IPS-11a (cell line): ENCODE results near the gene TCEAL7.
A peak's percentile ranks its signal among the peaks of the same experiment; 100 is the strongest.
"Not testable (repeated sequence)": the region's sequence is repeated elsewhere in the genome, so short reads cannot be mapped to it uniquely, and the experiment has no call there.

ENCODE experiments used
- H3K4me3 ChIP-seq: one replicate; pipeline ENCODE4 v1.5.1; 2013; ENCODE audit warnings: low read depth, low read length, control low read depth

The TCEAL7 gene, protein sequence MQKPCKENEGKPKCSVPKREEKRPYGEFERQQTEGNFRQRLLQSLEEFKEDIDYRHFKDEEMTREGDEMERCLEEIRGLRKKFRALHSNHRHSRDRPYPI

DNA sequence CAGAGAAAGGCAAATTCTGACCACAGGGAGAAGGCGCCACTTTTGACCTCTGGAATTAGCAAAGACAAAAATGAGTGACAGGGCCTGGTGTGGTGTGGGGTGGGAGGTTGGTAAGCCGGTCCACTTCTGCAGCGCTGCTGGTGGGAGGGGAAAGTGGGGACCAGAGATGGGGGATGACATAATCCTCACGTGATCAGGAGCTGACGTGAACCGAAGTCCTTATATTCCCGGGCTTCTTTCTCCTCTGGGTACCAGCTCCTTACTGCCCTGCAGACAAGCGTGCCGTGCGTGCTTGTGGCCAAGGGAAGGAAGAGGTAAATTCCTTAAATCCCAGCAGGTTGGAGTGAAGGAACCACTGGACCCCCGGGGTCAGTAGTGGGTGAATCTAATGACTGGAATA, at the start of gene TCEAL7:
TCEAL7 (plus strand) TSS at position 249 of the 400 bp plus-strand sequence. CDS start 1,165 bp downstream, outside the sequence.
- H3K4me3 ChIP-seq = peak within 1 kb of the TSS; percentile 25

DNA sequence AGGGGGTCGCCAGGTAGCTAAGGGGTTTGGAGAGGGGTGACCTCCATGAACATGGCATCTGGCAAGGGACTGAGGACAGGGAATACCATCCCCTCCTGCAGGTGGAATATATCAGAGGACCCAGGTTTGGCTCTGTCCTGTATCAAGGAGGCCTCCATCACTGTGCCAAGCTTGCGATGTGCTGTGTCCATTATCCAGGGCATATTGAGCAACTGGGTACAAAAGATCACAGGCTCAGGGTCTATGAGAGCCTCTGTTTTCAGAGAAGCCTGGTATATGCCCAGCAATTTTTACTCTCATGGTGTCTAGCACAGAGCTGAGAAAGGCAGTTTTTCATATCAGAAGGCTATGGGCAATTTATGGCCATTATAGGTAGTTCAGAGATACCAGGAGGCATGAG, 36.9 kb upstream of the TCEAL7 start:
- no peak overlapping the region for H3K4me3 ChIP-seq

DNA sequence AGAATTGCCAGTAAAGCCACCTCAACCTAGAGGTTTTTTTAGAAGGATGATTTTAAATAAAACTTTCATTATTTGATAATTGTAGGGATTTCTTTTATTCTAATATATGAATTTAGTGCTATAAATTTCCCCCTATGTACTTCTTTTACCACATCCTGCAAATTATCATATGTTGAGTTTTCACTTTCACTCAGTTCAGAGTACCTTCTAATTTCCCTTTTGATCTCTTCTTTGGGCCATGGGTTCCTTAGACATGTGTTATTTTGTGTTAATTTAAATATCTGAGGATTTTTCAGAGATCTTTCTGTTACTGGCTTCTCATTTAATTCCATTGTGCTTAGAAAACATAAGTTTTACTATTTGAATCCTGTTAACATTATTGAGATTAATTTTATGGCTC, 25.3 kb upstream of the TCEAL7 start:
- no peak overlapping the region for H3K4me3 ChIP-seq

DNA sequence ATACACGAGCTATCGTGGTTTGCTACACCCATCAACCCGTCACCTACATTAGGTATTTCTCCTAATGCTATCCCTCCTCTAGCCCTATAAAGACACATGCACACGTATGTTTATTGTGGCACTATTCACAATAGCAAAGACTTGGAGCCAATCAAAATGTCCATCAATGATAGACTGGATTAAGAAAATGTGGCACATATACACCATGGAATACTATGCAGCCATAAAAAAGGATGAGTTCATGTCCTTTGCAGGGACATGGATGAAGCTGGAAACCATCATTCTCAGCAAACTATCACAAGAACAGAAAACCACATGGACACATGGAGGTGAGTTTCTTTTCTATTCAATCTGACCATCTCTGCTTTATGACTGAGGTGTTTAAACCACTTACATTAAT, 24.4 kb upstream of the TCEAL7 start:
- H3K4me3 ChIP-seq = not testable (repeated sequence)

DNA sequence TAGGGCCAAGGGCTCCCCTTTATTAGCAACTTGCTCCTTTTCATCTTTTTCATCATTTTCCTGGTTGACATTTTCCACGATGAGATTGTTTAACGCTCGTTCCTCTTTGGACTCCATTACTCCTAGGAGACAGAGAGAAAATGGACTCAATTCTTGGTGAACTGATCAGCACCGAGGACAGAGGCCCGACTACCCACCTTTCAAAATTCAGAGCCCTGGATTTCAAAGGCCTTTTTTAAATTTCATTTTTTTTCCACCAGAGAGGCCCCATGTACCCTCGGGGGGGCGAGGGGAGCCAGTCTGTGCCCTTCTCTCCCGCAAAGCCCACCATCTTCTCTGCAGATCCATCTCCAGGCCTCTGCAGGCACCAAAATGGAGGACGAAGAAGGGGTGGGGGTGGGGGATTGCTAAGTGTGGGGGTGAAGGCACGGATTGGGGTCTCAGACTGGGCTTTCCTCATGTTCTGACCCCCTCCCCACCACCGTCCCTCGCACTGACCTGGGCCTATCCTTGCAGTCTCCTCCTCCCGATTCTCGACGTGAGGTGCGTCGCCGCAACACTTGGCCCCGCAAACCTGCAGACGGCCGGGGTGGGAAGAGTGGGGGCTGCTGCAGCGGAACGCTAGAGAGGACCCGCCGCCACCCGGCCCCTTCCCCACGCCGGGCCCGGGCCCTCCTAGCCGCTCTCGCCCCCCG, 20.0 kb upstream of the TCEAL7 start:
- H3K4me3 ChIP-seq = peak overlapping the region; percentile 67

DNA sequence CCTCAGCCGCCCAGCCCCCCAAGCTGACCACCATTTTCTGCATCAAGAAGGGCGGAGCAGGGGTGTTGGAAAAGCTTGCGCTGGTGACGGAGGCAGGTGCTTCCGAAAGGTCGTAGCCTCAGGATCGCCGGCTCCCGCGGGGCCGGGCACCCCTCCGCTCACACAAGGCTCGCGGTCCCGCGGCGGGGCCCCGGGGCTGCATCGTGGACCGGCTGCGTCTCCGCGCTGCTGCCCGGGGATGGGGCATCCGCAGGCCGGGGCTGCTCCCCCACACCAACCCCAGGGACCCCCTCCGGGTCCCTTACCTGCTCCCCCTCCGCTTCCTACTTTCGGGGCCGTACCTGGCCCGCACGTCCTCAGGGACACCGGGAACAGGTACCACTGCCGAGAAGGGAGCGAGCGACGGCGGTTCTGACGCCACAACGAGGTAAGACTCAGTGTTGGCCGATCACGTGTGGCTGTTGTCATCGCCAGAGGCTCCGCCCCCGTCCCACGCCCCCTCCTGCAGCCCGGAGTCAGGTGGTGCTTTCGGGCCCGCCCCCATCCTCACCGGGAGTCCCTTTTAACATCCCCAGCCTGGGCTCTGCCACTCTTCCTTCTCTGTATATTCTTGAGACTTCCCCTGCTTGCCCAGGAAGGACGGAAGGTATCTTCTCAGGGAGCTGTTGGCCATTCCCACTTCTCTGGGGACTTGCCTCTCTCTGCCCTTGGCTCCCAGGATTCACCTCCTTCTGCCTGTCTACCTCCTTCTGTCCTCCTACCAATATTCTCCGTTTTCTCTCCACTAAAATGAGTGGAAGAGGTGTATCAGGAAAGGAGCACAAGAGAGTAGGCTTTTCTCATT, 19.3 kb upstream of the TCEAL7 start, which contains the start of gene BEX2:
BEX2 (minus strand) TSS at position 436 of the 844 bp plus-strand sequence. CDS start 1,014 bp downstream, outside the sequence.
- peak within 1 kb of the TSS; percentile 67 for H3K4me3 ChIP-seq

DNA sequence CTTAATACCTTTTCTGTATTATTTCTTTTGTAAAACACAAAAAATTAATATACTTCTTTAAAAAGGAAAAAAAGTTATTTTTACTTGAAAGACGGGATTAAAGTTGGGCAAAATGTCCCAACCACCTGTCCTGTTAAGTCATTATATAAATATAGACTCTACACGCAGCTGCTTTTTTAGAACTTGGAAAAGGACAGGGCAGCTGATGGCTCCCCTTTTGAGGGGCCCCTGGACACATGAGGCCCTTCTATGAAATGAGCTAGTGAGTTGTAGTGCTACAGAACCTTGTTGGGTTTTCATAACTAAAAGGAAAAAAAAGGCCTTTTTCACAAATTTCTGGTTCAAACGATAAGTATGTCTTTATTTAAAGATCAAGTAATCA, 18.6 kb upstream of the TCEAL7 start:
- no peak overlapping the region for H3K4me3 ChIP-seq

DNA sequence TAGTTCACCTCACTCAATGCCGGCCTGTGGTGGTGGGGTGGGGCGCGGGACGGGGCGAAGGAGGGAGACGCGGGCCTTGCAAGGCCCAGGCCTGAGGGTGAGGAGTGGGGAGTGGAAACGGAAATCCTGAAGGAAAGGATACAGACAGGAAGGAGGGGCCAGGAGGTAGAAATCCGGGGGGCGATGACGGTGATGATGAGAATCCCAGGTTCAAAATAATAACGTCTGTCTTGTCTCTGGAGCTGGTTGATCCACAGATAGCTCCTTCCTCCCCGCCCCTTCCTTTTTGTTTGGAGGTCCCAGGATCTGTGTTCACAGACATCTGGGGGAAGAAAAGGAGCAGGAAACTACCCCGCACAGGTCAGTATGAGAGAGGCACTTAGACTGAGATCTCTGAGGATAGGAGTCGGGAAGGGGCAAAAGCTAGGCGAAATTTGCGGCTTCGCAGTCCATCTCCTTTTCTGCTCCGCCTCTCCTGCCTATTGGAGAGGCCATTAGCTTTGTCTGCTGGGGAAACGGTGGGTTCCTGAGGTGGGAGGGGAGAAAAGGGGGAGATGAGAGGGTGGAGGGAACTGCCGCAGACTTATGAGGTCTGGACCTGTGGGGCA, 746 bp downstream of the TCEAL7 start:
- peak overlapping the region; percentile 25 for H3K4me3 ChIP-seq

DNA sequence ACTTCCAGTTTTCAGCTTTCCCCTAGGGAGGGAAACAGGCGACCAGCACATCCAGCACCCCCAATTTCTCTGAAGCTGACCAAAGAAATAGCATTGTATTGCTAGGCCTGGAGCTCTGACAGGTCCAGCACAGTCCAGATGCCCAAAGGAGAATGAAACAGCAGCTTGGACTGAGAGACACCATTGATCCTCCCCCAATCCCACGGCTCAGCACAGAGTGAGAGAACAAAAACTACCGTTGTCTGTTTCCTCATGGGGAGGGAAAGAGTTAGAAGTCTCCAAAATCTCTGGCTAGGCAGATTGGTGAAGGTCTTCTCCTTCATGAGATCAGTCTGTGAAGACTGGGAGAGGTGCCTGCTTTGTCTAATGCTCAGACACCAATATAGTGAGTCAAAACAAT, 8.6 kb downstream of the TCEAL7 start:
- H3K4me3 ChIP-seq = no peak overlapping the region

DNA sequence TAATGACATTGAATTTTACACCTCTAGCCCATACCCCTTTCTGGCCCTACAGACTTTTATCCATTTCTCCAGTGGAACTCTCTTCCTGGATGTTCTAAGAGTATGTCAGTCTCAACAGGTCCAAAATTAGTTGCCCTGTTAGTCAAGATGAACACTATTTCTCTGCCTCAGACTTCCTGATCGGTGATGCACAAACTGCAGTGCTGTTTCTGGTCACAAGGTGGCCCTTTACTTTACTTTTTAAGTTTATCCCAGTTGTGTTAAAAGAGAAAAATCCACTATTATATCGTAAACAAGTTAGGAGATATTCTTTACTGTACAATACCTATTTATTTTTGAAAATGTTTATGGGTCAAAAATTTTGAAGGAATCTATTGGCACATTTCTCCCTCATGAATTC, 13.1 kb downstream of the TCEAL7 start:
- no peak overlapping the region for H3K4me3 ChIP-seq

DNA sequence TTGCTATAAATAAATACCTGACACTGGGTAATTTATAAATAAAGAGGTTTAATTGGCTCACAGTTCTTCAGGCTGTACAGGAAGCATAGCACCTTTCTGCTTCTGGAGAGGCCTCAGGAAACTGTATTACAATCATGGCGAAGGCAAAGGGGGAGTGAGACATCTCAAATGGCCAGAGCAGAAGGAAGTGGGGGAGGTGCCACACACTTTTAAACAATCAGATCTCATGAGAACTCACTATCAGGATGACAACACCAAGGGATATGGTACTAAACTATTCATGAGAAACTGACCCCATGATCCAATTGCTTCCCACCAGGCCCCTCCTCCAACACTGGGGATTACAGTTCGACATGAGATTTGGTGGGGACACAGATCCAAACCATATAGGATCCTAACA, 14.6 kb downstream of the TCEAL7 start:
- H3K4me3 ChIP-seq = no peak overlapping the region

DNA sequence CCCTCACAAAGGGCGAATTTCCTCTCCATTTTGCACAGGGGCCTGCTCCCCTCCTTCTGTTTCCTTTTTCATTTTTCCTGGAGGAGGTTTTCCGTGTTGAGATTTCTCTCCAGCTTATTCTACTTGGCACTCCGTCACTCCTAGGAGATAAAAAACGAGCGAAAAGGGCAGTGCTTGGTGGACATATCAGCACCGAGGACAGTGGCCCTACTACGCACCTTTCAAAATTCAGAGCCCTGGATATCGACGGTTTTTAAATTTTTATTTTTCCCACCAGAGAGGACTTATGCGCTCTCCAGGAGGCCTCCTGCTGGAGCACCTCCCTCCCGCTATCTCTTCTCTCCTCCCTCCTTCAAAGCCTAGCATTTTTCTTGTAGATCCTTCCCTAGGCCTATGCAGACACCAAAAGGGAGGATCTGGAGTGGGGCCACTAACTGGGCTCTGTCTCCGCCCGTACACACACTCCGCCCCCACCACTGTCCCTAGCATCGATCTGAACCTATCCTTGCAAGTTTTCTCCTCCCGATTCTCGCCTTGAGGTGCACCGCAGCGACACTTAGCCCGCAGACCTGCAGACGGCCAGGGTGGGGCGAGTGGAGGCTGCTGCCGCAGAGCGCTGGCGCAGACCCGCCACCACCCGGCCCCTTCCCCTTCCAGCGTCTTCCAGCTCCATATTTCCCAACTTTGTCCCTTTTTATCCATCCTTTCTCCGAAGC, 17.8 kb downstream of the TCEAL7 start:
- no peak overlapping the region for H3K4me3 ChIP-seq

DNA sequence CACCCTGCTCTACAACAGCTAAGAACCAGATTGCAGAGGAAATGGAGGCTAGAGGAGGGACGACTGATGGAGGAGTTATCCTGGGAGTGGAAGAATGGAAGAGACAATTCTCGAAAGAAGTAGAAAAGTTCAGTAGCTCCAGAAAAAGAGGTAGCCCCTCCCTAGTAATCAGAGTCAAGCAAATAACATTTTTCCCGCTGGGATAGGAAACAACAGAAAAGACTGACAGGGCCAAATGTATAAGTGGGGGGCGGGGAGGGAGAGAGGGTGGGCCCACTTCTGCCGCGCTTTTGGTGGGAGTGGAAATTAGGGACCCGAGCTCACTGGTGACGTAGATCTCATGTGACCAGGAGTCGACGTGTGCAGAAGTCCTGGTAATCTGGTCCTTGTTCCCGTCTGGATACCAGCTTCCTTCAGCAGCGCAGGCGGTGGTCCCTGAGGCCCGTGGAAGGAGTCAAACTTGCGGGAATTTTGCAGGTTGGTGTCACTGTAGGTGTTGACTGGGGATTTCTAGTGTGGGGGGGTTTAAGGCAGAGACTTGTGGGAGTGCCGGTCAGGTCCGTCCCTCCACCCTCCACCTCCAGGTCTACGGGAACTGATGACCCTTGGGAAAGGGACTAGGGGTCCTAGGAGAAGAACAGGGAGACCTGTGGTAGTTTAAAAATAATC, 26.2 kb downstream of the TCEAL7 start, which contains the start of gene TCEAL9:
TCEAL9 (plus strand) TSS at position 377 of the 669 bp plus-strand sequence. CDS start 1,179 bp downstream, outside the sequence.
- peak within 1 kb of the TSS; percentile 69 for H3K4me3 ChIP-seq

DNA sequence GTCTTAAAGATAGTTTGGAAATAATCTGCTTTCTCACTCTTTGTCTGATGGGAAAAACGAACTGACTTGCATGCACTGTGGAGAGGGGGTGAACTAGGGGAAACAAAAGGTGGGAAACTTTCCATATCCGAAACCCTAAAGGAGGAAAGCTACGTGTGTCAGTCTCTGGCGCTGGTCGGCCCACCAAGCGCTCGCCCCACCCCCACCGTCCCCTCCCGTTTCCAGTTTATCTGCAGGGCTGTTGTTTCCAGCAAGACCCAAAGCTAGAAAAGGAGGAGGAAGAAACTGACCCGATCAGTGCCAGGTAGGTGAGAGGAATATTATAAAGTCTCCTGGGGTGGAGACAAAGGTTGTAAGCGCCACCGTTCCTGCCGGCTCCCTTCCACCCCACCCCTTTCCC, 26.8 kb downstream of the TCEAL7 start:
- peak overlapping the region; percentile 69 for H3K4me3 ChIP-seq

DNA sequence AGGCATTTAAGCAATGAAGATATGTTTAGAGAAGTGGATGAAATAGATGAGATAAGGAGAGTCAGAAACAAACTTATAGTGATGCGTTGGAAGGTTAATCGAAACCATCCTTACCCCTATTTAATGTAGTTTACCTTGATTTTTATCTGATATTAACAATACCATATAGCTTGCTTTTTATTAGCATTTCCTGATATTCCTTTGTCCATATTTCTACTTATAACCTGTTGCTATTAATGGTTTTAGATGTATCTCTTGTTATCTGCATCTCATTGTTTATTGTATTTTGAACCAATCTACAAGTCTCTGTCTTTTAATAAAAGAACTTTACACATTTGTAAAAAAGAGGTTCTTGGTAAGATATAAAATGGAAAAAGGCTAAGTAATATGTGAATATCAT, 27.8 kb downstream of the TCEAL7 start:
- no peak overlapping the region for H3K4me3 ChIP-seq

DNA sequence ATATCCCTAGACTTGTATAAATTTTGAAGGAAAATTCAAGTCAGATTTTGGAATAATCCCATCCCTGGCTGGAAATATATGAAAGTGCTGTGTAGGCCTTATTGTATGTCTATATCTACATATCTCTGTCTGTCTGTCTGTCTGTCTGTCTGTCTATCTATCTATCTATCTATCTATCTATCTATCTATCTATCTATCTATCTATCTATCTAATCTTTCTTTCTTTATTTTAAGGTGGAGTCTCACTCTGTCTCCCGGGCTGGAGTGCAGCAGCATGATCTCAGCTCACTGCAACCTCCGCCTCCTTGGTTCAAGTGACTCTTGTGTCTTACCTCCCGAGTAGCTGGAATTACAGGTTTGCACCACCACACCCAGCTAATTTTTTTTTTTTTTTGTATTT, 29.6 kb downstream of the TCEAL7 start:
- H3K4me3 ChIP-seq = not testable (repeated sequence)

DNA sequence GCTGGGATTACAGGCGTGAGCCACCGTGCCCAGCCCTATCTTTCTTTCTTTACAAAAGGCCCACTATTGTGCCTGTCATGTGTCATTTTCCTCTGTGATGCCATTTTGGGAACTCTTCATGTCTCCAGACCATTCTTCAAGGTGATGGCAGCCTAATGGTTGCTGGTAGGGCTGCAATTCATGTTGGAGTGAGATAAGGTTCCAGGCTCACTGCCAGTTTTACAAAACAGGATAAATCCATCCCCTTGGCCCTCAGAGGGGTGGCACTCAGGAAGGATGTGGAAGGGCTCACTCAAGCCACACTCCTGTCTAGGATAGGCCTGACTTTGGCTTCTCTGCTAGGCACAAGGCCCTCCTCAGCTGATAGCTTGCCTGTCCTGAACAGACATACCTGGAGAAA, 30.1 kb downstream of the TCEAL7 start:
- H3K4me3 ChIP-seq = no peak overlapping the region

DNA sequence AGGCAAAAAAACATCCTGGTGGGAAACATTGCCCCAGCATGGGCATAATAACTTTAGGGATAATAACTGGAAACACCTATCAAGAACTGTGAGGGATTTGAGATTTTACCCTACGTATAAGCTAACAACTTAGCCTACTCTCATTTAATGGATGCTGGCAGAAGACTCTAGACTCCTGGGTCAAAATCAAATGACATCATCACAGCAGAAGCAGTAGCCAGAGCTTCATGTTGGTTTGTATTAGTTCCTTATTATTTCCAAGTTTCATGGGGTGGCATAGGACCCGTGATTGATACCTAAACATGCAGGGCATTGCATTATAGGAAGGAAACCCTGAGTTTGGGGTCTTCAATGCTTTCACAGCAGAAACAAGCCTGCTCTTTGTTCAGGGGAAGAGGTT, 30.9 kb downstream of the TCEAL7 start:
- no peak overlapping the region for H3K4me3 ChIP-seq

DNA sequence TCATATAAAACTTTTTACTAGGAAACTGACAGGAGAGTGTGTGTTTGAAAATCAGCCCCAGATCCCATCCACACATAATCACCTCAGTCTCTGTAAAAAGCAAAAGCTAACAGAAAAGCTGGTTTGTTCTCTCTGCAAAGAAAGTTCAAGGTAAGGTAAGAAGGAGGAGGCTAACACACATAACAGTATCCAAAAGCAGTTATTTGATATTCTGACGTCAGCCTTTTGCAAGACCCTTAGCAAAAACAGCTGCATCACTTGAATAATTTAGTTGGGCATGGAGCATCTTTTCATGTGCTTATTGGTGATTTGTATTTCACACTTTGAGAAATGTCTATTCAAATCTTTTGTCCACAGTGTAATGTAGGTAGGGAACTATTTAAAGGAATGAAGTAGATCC, 31.8 kb downstream of the TCEAL7 start:
- H3K4me3 ChIP-seq = no peak overlapping the region

DNA sequence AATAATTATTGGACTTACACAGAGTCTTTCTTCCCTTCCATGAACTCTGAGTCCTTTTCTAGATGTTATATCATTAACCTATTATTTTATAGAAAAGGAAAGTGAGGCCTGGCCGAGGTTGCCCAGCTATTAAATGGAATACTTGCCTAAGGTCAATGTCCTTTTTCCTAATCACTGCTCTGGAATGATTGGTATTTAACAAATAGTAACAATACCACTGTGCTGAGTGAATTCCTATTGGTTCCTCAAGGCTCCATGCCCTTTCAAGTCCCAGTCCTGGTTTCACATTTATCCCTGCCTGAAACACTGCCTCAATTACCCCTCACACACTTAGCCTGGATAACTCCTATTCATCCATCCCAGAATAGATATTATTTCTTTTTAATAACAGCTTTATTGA, 32.4 kb downstream of the TCEAL7 start:
- no peak overlapping the region for H3K4me3 ChIP-seq
